Measurements from ENCODE around the gene CEBPZ. TPM values are rescaled to one million over a fixed set of nuclear protein-coding genes. Genes with fewer than 3 reads are reported as not detected.
A peak's percentile ranks its signal among the peaks of the same experiment; 100 is the strongest.
"Not testable (repeated sequence)": the region's sequence is repeated elsewhere in the genome, so short reads cannot be mapped to it uniquely, and the experiment has no call there.

Gene CEBPZ
- total RNA-seq, 4 donors from 2014 or later, result 29.5 to 34.9 (median 32.1) TPM

GRCh38 chr2:37230581-37230980 is 815 bp downstream of the CEBPZ start:
- DNase-seq (ENCODE audit: low spot score in 2 of 2), result no peak
- Histone ChIP-seq H3K27me3 (no peaks in the 10 kb centered on the region), H3K36me3 (peaks cover 12% of the 10 kb centered on the region), H3K9me3 (no peaks in the 10 kb centered on the region), H3K4me1 (peaks cover 39% of the 10 kb centered on the region), H3K4me3 (peak overlapping the region; percentile 81), H3K27ac (peak overlapping the region; percentile 93)
- TF ChIP-seq, protein P1, sequence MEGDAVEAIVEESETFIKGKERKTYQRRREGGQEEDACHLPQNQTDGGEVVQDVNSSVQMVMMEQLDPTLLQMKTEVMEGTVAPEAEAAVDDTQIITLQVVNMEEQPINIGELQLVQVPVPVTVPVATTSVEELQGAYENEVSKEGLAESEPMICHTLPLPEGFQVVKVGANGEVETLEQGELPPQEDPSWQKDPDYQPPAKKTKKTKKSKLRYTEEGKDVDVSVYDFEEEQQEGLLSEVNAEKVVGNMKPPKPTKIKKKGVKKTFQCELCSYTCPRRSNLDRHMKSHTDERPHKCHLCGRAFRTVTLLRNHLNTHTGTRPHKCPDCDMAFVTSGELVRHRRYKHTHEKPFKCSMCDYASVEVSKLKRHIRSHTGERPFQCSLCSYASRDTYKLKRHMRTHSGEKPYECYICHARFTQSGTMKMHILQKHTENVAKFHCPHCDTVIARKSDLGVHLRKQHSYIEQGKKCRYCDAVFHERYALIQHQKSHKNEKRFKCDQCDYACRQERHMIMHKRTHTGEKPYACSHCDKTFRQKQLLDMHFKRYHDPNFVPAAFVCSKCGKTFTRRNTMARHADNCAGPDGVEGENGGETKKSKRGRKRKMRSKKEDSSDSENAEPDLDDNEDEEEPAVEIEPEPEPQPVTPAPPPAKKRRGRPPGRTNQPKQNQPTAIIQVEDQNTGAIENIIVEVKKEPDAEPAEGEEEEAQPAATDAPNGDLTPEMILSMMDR (IDR thresholded peaks at IDR 0.05), result no peak
- TF ChIP-seq POLR2A (IDR thresholded peaks at IDR 0.05) (no peak), POLR2AphosphoS5 (IDR thresholded peaks at IDR 0.05) (no peak), EP300 (IDR thresholded peaks at IDR 0.05) (no peak)
- WGBS, result 1% methylated on average over 8 of the region's 8 CpGs

- H3K4me3 ChIP-seq, result no peak overlapping the region
- DNase-seq (ENCODE audit: low spot score in 2 of 2), result no peak
- no peak overlapping the region for H3K27ac ChIP-seq
- TF ChIP-seq EP300 (IDR thresholded peaks at IDR 0.05) (no peak), POLR2A (IDR thresholded peaks at IDR 0.05) (no peak), POLR2AphosphoS5 (IDR thresholded peaks at IDR 0.05) (no peak)
- TF ChIP-seq, protein P1 (IDR thresholded peaks at IDR 0.05), result no peak
- peaks cover 14% of the 10 kb centered on the region for H3K36me3 ChIP-seq
- no peaks in the 10 kb centered on the region for H3K27me3 ChIP-seq
- H3K9me3 ChIP-seq, result no peaks in the 10 kb centered on the region
- peaks cover 39% of the 10 kb centered on the region for H3K4me1 ChIP-seq
- 94% methylated on average over 3 of the region's 3 CpGs for WGBS
These were observed 2.6 kb downstream of the CEBPZ start for GRCh38 chr2:37228788-37229187.

DNA sequence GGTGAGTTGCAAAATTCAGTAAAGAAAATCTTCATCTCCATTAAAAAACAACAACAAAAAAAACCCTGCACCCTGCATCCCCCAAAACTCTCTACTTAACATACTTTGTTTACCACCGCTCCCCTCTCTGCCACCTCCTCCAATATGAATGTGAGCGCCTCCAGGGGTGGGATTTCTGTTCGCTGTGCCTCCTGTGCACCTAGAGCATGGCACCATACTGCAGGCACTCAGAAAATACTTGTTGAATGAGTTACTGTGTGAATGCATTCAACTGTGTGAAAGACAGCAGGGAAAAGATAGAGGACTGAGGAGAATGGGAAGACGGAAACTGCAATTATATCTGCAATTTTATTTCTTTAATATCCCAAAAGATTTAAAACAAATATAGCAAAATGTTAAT is 4.5 kb downstream of the CEBPZ start:
- Histone ChIP-seq H3K36me3 (peaks cover 27% of the 10 kb centered on the region), H3K4me1 (peaks cover 26% of the 10 kb centered on the region), H3K9me3 (no peaks in the 10 kb centered on the region), H3K4me3 (no peak overlapping the region), H3K27me3 (no peaks in the 10 kb centered on the region), H3K27ac (no peak overlapping the region)
- no peak for DNase-seq (ENCODE audit: low spot score in 2 of 2)
- WGBS, result 95% methylated on average over 4 of the region's 4 CpGs
- TF ChIP-seq EP300 (IDR thresholded peaks at IDR 0.05), result no peak
- TF ChIP-seq, protein P1 (IDR thresholded peaks at IDR 0.05), result no peak
- no peak for TF ChIP-seq POLR2A (IDR thresholded peaks at IDR 0.05)
- no peak for TF ChIP-seq POLR2AphosphoS5 (IDR thresholded peaks at IDR 0.05)

DNA sequence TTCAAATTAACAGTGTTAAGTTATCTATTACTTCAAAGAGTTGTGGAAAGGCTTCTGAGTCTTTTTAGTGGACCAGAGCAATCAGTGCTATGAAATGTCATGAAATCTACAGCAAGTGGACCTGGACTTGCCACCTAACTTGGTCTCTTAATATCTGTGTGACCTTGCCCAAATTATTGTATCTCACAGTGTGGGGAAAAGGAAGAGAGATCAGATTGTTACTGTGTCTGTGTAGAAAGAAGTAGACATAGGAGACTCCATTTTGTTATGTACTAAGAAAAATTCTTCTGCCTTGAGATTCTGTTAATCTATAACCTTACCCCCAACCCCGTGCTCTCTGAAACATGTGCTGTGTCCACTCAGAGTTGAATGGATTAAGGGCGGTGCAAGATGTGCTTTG is 6.3 kb downstream of the CEBPZ start:
- not testable (repeated sequence) for H3K27me3 ChIP-seq; DNase-seq (ENCODE audit: low spot score in 2 of 2); H3K4me3 ChIP-seq; H3K9me3 ChIP-seq; H3K27ac ChIP-seq
- WGBS, result 63% methylated on average over 1 of the region's 2 CpGs
- peaks cover 45% of the 10 kb centered on the region for H3K36me3 ChIP-seq
- H3K4me1 ChIP-seq, result peaks cover 20% of the 10 kb centered on the region

- 82% methylated on average over 1 of the region's 1 CpG for WGBS
- Histone ChIP-seq H3K9me3 (no peaks in the 10 kb centered on the region), H3K4me1 (peaks cover 17% of the 10 kb centered on the region), H3K4me3 (no peak overlapping the region), H3K27ac (no peak overlapping the region), H3K36me3 (peaks cover 54% of the 10 kb centered on the region), H3K27me3 (no peaks in the 10 kb centered on the region)
- TF ChIP-seq POLR2A (IDR thresholded peaks at IDR 0.05) (no peak), EP300 (IDR thresholded peaks at IDR 0.05) (no peak), POLR2AphosphoS5 (IDR thresholded peaks at IDR 0.05) (no peak)
- TF ChIP-seq, protein P1 (IDR thresholded peaks at IDR 0.05), result no peak
- DNase-seq (ENCODE audit: low spot score in 2 of 2), result no peak
These were observed 7.3 kb downstream of the CEBPZ start for GRCh38 chr2:37224063-37224462.

GRCh38 chr2:37223131-37223530 is 8.3 kb downstream of the CEBPZ start:
- TF ChIP-seq POLR2AphosphoS5 (IDR thresholded peaks at IDR 0.05) (no peak), EP300 (IDR thresholded peaks at IDR 0.05) (no peak), POLR2A (IDR thresholded peaks at IDR 0.05) (no peak)
- TF ChIP-seq, protein P1 (IDR thresholded peaks at IDR 0.05), result no peak
- H3K4me3 ChIP-seq, result no peak overlapping the region
- peaks cover 50% of the 10 kb centered on the region for H3K36me3 ChIP-seq
- 95% methylated on average over 4 of the region's 4 CpGs for WGBS
- DNase-seq (ENCODE audit: low spot score in 2 of 2), result no peak
- peaks cover 22% of the 10 kb centered on the region for H3K4me1 ChIP-seq
- H3K27me3 ChIP-seq, result no peaks in the 10 kb centered on the region
- H3K9me3 ChIP-seq, result no peaks in the 10 kb centered on the region
- no peak overlapping the region for H3K27ac ChIP-seq

All from suprapubic skin (tissue), 4 donors.